Measurements from ENCODE around the gene BHLHA15.

The BHLHA15 gene

DNA sequence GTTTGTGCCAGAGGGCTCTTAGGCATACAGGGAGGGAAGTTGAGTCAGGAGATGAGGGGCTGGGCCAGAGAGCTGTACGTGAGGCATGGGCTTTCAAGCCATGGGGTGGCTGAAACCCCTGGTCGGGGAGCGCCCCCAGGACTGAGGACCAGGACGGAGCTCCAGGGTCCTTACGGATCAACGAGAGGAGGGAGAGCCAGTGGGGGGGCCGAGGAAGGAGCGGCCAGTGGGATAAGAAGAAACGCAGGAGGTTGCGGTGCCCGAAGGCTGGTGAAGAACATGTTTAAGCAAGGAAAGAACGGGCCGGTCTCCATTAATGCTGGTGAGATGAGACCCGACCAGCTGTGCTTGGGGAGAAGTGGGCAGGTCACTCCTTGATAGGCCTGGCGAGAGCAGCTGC, 43.6 kb upstream of the BHLHA15 start:
- CTCF ChIA-PET = interaction anchor here (1.6 to 9.7 kb wide), 8 partner anchors 8 to 154 kb away, joined by 6 to 154 read pairs (median 9); partner anchors contain the start of gene LMTK2
- no peak for TF ChIP-seq ELF4 (IDR thresholded peaks at IDR 0.05)
- TF ChIP-seq NFRKB (IDR thresholded peaks at IDR 0.05) = no peak
- TF ChIP-seq CTBP1 (IDR thresholded peaks at IDR 0.05; ENCODE audit: borderline replicate concordance) = no peak
- TF ChIP-seq ARNT (IDR thresholded peaks at IDR 0.05) = no peak
- no peak for TF ChIP-seq TARDBP (IDR thresholded peaks at IDR 0.05)
- TF ChIP-seq FOXA1 (IDR thresholded peaks at IDR 0.05) = no peak
- TF ChIP-seq SUZ12 (IDR thresholded peaks at IDR 0.05) = no peak
- TF ChIP-seq ZNF384 (IDR thresholded peaks at IDR 0.05) = no peak
- no peak for TF ChIP-seq HDGF (IDR thresholded peaks at IDR 0.05; ENCODE audit: borderline replicate concordance)
- TF ChIP-seq SP1 (IDR thresholded peaks at IDR 0.05) = no peak
- no peak for TF ChIP-seq L3MBTL2 (conservative IDR thresholded peaks at IDR 0.05)
- TF ChIP-seq LEF1 (IDR thresholded peaks at IDR 0.05; ENCODE audit: borderline replicate concordance) = no peak
- no peak for TF ChIP-seq FOXK2 (IDR thresholded peaks at IDR 0.05)
- TF ChIP-seq BHLHE40 (IDR thresholded peaks at IDR 0.05; ENCODE audit: borderline replicate concordance) = no peak
- POLR2A ChIA-PET = interaction anchor here (2.0 kb wide), 1 partner anchor 146 kb away, joined by 6 read pairs; no protein-coding TSS in a partner anchor
- no peak for DNase-seq (ENCODE audit: extremely low spot score)

DNA sequence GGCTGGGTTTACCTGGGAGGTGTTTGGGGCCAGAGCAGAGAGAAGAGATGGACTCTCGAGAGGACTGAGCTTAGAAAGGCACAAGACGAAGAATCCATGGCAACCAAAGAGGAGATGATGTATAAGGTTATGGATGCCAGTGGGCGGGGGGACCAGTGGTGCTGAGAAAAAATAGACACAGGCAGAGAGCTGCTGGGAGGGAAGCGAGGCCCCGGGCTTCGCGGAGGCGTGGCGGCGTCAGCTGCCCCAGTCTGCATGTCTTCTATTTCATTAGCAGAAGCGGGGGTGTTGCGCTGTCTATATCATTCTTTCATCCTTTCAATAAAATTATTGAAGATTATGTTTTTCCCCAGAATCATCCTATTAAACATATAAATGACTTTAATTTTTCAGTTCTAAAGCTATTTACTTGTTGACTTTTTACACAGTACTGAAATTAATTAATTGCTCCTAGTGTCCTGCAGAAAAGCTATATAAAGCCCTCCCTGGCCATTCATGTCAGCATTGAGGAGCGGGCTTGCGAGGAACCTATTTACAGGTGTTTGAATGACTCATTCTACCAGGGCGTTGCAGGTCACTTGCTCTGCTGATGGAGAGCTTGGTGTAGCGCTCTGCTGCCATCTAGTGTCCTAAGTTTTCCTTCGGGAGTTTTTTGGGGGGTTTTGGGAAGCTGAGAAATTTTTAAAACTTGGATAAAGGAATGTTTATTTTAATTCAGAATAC, 42.9 kb upstream of the BHLHA15 start:
- ChIA-PET POLR2A (interaction anchor here (2.0 kb wide), 1 partner anchor 147 kb away, joined by 6 read pairs; no protein-coding TSS in a partner anchor), CTCF (interaction anchor here (0.7 to 9.7 kb wide), 17 partner anchors 8 to 610 kb away, joined by 3 to 154 read pairs (median 4); partner anchors contain the start of gene LMTK2)
- peak; percentile 74 for DNase-seq (ENCODE audit: extremely low spot score)

DNA sequence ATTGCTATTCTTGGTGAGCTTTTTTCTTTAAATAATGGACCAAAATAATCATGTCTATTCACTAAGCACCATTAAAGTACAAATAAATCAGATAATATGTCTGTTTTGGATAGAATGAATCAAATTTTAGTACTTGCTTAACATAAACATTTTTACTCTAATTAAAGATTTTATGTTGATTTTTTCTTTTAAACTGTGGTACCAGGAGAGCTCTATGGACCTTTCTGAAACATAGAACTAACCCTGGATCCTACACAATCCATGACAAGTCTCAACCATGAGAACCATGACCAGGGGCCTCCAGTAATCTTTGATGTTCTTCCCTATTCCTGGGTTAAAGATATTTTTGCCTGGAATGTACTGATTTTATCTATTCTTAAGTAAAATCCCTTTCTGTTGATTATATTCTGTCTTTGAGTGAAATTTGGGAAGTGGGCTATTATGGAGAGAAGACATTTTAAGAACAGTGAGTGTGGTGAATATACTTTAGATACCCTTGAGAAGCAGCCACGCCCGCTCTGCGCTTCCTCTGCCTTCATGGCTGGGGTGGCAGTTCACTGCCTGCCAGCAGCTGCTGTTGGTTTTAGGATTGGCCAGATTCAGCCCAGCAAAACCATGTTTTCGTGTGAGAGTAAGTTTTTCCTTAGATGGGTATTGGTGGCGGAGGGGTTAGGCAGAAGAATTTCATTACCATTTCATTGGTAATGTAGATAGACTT, 42.2 kb upstream of the BHLHA15 start:
- TF ChIP-seq HDGF (IDR thresholded peaks at IDR 0.05; ENCODE audit: borderline replicate concordance) = no peak
- TF ChIP-seq SUZ12 (IDR thresholded peaks at IDR 0.05) = no peak
- no peak for TF ChIP-seq FOXA1 (IDR thresholded peaks at IDR 0.05)
- TF ChIP-seq ARNT (IDR thresholded peaks at IDR 0.05) = no peak
- TF ChIP-seq FOXK2 (IDR thresholded peaks at IDR 0.05) = no peak
- no peak for TF ChIP-seq BHLHE40 (IDR thresholded peaks at IDR 0.05; ENCODE audit: borderline replicate concordance)
- no peak for TF ChIP-seq ELF4 (IDR thresholded peaks at IDR 0.05)
- TF ChIP-seq CTBP1 (IDR thresholded peaks at IDR 0.05; ENCODE audit: borderline replicate concordance) = no peak
- TF ChIP-seq ZNF384 (IDR thresholded peaks at IDR 0.05) = no peak
- TF ChIP-seq L3MBTL2 (conservative IDR thresholded peaks at IDR 0.05) = no peak
- no peak for TF ChIP-seq FOXM1 (IDR thresholded peaks at IDR 0.05; ENCODE audit: borderline replicate concordance)
- TF ChIP-seq NFRKB (IDR thresholded peaks at IDR 0.05) = no peak
- no peak for TF ChIP-seq LEF1 (IDR thresholded peaks at IDR 0.05; ENCODE audit: borderline replicate concordance)
- no peak for TF ChIP-seq TARDBP (IDR thresholded peaks at IDR 0.05)
- no peak for TF ChIP-seq SP1 (IDR thresholded peaks at IDR 0.05)
- TF ChIP-seq PKNOX1 (IDR thresholded peaks at IDR 0.05) = no peak
- POLR2A ChIA-PET = interaction anchor here (2.0 kb wide), 1 partner anchor 147 kb away, joined by 6 read pairs; no protein-coding TSS in a partner anchor

More for the DNA sequence above, 42.9 kb upstream of the BHLHA15 start:
- TF ChIP-seq BHLHE40 (IDR thresholded peaks at IDR 0.05; ENCODE audit: borderline replicate concordance) = no peak
- TF ChIP-seq LEF1 (IDR thresholded peaks at IDR 0.05; ENCODE audit: borderline replicate concordance) = no peak
- no peak for TF ChIP-seq FOXA1 (IDR thresholded peaks at IDR 0.05)
- no peak for TF ChIP-seq L3MBTL2 (conservative IDR thresholded peaks at IDR 0.05)
- TF ChIP-seq ELF4 (IDR thresholded peaks at IDR 0.05) = no peak
- no peak for TF ChIP-seq FOXK2 (IDR thresholded peaks at IDR 0.05)
- no peak for TF ChIP-seq ZNF384 (IDR thresholded peaks at IDR 0.05)
- no peak for TF ChIP-seq CTBP1 (IDR thresholded peaks at IDR 0.05; ENCODE audit: borderline replicate concordance)
- no peak for TF ChIP-seq ARNT (IDR thresholded peaks at IDR 0.05)
- no peak for TF ChIP-seq NFRKB (IDR thresholded peaks at IDR 0.05)
- TF ChIP-seq FOXM1 (IDR thresholded peaks at IDR 0.05; ENCODE audit: borderline replicate concordance) = no peak
- no peak for TF ChIP-seq SUZ12 (IDR thresholded peaks at IDR 0.05)
- TF ChIP-seq HDGF (IDR thresholded peaks at IDR 0.05; ENCODE audit: borderline replicate concordance) = no peak
- TF ChIP-seq PKNOX1 (IDR thresholded peaks at IDR 0.05) = no peak
- no peak for TF ChIP-seq TARDBP (IDR thresholded peaks at IDR 0.05)
- no peak for TF ChIP-seq SP1 (IDR thresholded peaks at IDR 0.05)

DNA sequence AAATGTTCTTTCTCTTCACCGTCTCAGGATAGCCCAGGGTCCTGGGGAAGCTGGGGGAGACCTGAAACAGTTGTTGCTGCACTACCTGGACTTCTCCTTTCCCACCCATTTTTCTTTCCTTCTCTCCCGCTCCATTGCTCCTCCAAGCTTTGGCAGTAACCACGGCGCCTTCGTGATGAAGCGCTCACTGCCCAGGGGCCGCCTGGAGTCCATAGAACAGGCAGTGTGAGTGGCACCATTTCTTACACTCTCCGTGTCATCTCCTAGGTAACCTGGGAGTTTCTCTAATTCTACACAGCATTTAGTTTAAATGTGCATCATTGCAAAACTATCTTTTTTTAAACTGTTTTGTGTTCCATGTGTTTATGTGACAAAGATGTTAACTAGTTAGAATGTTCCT, 40.3 kb upstream of the BHLHA15 start:
- CTCF ChIA-PET = interaction anchor here (0.7 to 9.7 kb wide), 2 partner anchors 21 to 148 kb away, joined by 4 to 154 read pairs; no protein-coding TSS in a partner anchor
- POLR2A ChIA-PET = no interaction called here
- TF ChIP-seq FOXK2 (IDR thresholded peaks at IDR 0.05) (no peak), NFRKB (IDR thresholded peaks at IDR 0.05) (no peak), ELF4 (IDR thresholded peaks at IDR 0.05) (no peak), SP1 (IDR thresholded peaks at IDR 0.05) (no peak), ZNF384 (IDR thresholded peaks at IDR 0.05) (no peak), SUZ12 (IDR thresholded peaks at IDR 0.05) (no peak), HDGF (IDR thresholded peaks at IDR 0.05; ENCODE audit: borderline replicate concordance) (no peak), LEF1 (IDR thresholded peaks at IDR 0.05; ENCODE audit: borderline replicate concordance) (no peak), FOXA1 (IDR thresholded peaks at IDR 0.05) (no peak)
- no peak for DNase-seq (ENCODE audit: extremely low spot score)

More for the DNA sequence above, 42.2 kb upstream of the BHLHA15 start:
- CTCF ChIA-PET = interaction anchor here (0.6 to 9.7 kb wide), 17 partner anchors 8 to 675 kb away, joined by 3 to 154 read pairs (median 5); partner anchors contain the start of gene LMTK2
- no peak for DNase-seq (ENCODE audit: extremely low spot score)

DNA sequence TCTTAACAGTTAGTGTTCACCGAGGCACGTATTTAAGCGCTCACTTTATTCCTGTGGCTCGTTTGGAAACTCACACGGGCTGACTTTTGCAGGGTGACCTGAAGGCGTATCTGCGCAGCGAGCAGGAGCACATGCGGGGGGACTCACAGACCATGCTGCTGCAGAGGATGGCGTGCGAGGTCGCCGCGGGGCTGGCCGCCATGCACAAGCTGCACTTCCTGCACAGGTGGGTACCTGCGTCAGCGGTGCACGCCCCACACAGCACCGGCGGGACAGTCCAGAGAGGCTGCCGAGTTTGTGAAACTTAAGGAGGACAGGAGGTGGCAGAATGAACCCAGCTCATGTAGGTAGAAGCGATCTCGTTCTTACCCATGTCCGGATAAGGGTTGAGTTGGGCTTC, 39.8 kb upstream of the BHLHA15 start:
- no peak for TF ChIP-seq ELF4 (IDR thresholded peaks at IDR 0.05)
- no peak for TF ChIP-seq PKNOX1 (IDR thresholded peaks at IDR 0.05)
- TF ChIP-seq L3MBTL2 (conservative IDR thresholded peaks at IDR 0.05) = no peak
- TF ChIP-seq SP1 (IDR thresholded peaks at IDR 0.05) = no peak
- no peak for TF ChIP-seq FOXM1 (IDR thresholded peaks at IDR 0.05; ENCODE audit: borderline replicate concordance)
- TF ChIP-seq ZNF384 (IDR thresholded peaks at IDR 0.05) = no peak
- no peak for TF ChIP-seq FOXK2 (IDR thresholded peaks at IDR 0.05)
- no peak for TF ChIP-seq HDGF (IDR thresholded peaks at IDR 0.05; ENCODE audit: borderline replicate concordance)
- TF ChIP-seq LEF1 (IDR thresholded peaks at IDR 0.05; ENCODE audit: borderline replicate concordance) = no peak
- no peak for TF ChIP-seq CTBP1 (IDR thresholded peaks at IDR 0.05; ENCODE audit: borderline replicate concordance)
- TF ChIP-seq ARNT (IDR thresholded peaks at IDR 0.05) = no peak
- POLR2A ChIA-PET = no interaction called here
- CTCF ChIA-PET = no interaction called here
- no peak for DNase-seq (ENCODE audit: extremely low spot score)
